ENCODE data around the gene ODF2. TPM values are rescaled to one million over a fixed set of nuclear protein-coding genes. Genes with fewer than 3 reads are reported as not detected.

The ODF2 gene
- total RNA-seq, 1 experiment from 2014 or later, result 80.6 TPM

GRCh38 chr9:128528445-128529160, 72.8 kb downstream of the ODF2 start:
- Histone ChIP-seq H3K4me3 (ENCODE audit: low read depth, low read length, poor library complexity, severe bottlenecking) (no peak overlapping the region), H3K9me3 (ENCODE audit: low read depth, low read length, poor library complexity, severe bottlenecking) (no peaks in the 10 kb centered on the region), H3K4me1 (ENCODE audit: insufficient read depth, low read length, poor library complexity, severe bottlenecking) (peaks cover 1% of the 10 kb centered on the region), H3K27ac (ENCODE audit: low read depth, low read length, poor library complexity, severe bottlenecking) (no peak overlapping the region), H3K27me3 (replicated peaks; ENCODE audit: insufficient read depth, low read depth, low read length, poor library complexity) (no peaks in the 10 kb centered on the region), H3K36me3 (ENCODE audit: insufficient read depth, low read length, poor library complexity, severe bottlenecking) (peaks cover 57% of the 10 kb centered on the region)
- ChIA-PET POLR2A (ENCODE audit: low non-redundant PET) (interaction anchor here (0.6 kb wide), 1 partner anchor 23 kb away, joined by 12 read pairs; no protein-coding TSS in a partner anchor), CTCF (interaction anchor here (0.7 kb wide), 2 partner anchors 110 to 178 kb away, joined by 3 to 4 read pairs; no protein-coding TSS in a partner anchor)
- DNase-seq (ENCODE audit: low spot score), result no peak
- no TSS peak for BruUV-seq (replicated peaks)
- TF ChIP-seq CTCF (conservative IDR thresholded peaks at IDR 0.05; ENCODE audit: low read depth, low read length) (no peak), EZH2 (IDR thresholded peaks at IDR 0.05; ENCODE audit: borderline replicate concordance, low read depth, low read length, poor library complexity, severe bottlenecking) (no peak)
- intact Hi-C loops (cut with micrococcal nuclease; ENCODE audit: unreplicated experiment), result no loop called here

GRCh38 chr9:128529191-128529590, 73.4 kb downstream of the ODF2 start:
- intact Hi-C loops (cut with micrococcal nuclease; ENCODE audit: unreplicated experiment), result no loop called here
- no TSS peak for BruUV-seq (replicated peaks)
- ChIA-PET CTCF (no interaction called here), POLR2A (ENCODE audit: low non-redundant PET) (no interaction called here)
- no peaks in the 10 kb centered on the region for H3K4me1 ChIP-seq (ENCODE audit: insufficient read depth, low read length, poor library complexity, severe bottlenecking)
- peaks cover 53% of the 10 kb centered on the region for H3K36me3 ChIP-seq (ENCODE audit: insufficient read depth, low read length, poor library complexity, severe bottlenecking)
- DNase-seq (ENCODE audit: low spot score), result no peak
- H3K27ac ChIP-seq (ENCODE audit: low read depth, low read length, poor library complexity, severe bottlenecking), result no peak overlapping the region
- no peak overlapping the region for H3K4me3 ChIP-seq (ENCODE audit: low read depth, low read length, poor library complexity, severe bottlenecking)
- TF ChIP-seq CTCF (conservative IDR thresholded peaks at IDR 0.05; ENCODE audit: low read depth, low read length) (no peak), EZH2 (IDR thresholded peaks at IDR 0.05; ENCODE audit: borderline replicate concordance, low read depth, low read length, poor library complexity, severe bottlenecking) (no peak)
- H3K9me3 ChIP-seq (ENCODE audit: low read depth, low read length, poor library complexity, severe bottlenecking), result no peaks in the 10 kb centered on the region
- no peaks in the 10 kb centered on the region for H3K27me3 ChIP-seq (replicated peaks; ENCODE audit: insufficient read depth, low read depth, low read length, poor library complexity)

GRCh38 chr9:128532581-128532980, 76.8 kb downstream of the ODF2 start:
- ChIA-PET POLR2A (ENCODE audit: low non-redundant PET) (no interaction called here), CTCF (interaction anchor here (0.7 kb wide), 1 partner anchor 331 kb away, joined by 11 read pairs; no protein-coding TSS in a partner anchor)
- no peaks in the 10 kb centered on the region for H3K4me1 ChIP-seq (ENCODE audit: insufficient read depth, low read length, poor library complexity, severe bottlenecking)
- no peaks in the 10 kb centered on the region for H3K27me3 ChIP-seq (replicated peaks; ENCODE audit: insufficient read depth, low read depth, low read length, poor library complexity)
- no peak overlapping the region for H3K27ac ChIP-seq (ENCODE audit: low read depth, low read length, poor library complexity, severe bottlenecking)
- intact Hi-C loops (cut with micrococcal nuclease; ENCODE audit: unreplicated experiment), result no loop called here
- no TSS peak for BruUV-seq (replicated peaks)
- no peak for DNase-seq (ENCODE audit: low spot score)
- TF ChIP-seq CTCF (conservative IDR thresholded peaks at IDR 0.05; ENCODE audit: low read depth, low read length) (no peak), EZH2 (IDR thresholded peaks at IDR 0.05; ENCODE audit: borderline replicate concordance, low read depth, low read length, poor library complexity, severe bottlenecking) (no peak)
- H3K36me3 ChIP-seq (ENCODE audit: insufficient read depth, low read length, poor library complexity, severe bottlenecking), result peaks cover 41% of the 10 kb centered on the region
- no peak overlapping the region for H3K4me3 ChIP-seq (ENCODE audit: low read depth, low read length, poor library complexity, severe bottlenecking)
- no peaks in the 10 kb centered on the region for H3K9me3 ChIP-seq (ENCODE audit: low read depth, low read length, poor library complexity, severe bottlenecking)
